Posterior vena cava (tissue), 2 donors: ENCODE measurements around the gene PGM1. TPM values are rescaled to one million over a fixed set of nuclear protein-coding genes. Genes with fewer than 3 reads are reported as not detected.

Experiments
- DNase-seq: peaks from one replicate; pipeline ENCODE4 v3.0.0-alpha.2; 2020; ENCODE audit warnings: low spot score
- intact Hi-C, 2 donors: fragments of 100-400 bp; cut with DNase I; formaldehyde crosslinking; loops; one replicate each; pipeline versions ENCODE4 v1.14.1 to v1.14.2; 2022 to 2023
- total RNA-seq, 2 donors: library from RNA; stranded (reverse); fragmentation: NEBNext Ultra II Directional; extraction: Animal tissue kit (Norgen Biotek cat#: 25700); gene quantifications; one replicate each; pipeline ENCODE4 v1.2.1, GENCODE V29; 2021
- donor health status: DM: yes; HTN: yes; CAD: no.
- donor health status: DM: yes; HTN: yes; CAD: no.

PGM1 gene
- total RNA-seq, 2 donors from 2014 or later = 36.0 to 48.5 TPM

DNA sequence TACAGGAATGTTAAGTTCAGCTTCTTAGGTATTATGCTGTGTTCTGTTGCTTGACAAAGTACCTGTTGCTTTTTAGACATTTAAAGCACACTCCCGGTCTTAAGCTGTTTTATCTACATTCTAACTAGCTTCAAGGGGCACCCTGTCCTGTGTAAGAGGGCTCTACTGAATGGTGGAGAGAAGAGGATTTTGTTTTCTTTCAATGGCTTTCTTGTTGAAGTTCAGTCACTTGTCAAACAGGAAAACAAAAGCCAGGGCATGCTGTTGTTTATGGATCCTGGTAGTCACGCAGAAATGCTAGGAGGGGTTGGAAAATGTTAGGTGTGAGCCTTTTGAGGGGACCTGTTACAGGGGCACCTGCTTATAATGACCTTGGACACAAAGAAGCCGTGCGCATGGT, 30.7 kb downstream of the PGM1 start:
- no peak for DNase-seq
- intact Hi-C loops = no loop called here

GRCh38 chr1:63624911-63625310, 31.7 kb downstream of the PGM1 start:
- no peak for DNase-seq
- intact Hi-C loops = no loop called here

DNA sequence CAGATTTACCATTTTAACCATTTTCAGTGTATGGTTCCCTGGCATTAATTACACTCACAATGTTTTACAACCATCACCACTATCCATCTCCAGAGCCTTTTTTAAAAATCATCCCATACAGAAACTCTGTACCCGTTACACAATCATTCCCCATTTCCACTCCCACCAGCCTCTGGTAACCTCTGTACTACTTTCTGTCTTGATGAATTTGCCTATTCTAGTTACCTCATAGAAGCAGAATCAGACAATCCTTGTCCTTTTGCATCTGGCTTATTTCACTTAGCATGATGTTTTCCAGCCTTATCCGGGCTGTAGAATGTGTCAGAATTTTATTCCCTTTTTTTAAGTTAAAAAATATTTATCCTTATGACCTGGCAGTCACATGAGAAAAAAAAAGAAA, 33.0 kb downstream of the PGM1 start:
- DNase-seq = no peak
- intact Hi-C loops = no loop called here

DNA sequence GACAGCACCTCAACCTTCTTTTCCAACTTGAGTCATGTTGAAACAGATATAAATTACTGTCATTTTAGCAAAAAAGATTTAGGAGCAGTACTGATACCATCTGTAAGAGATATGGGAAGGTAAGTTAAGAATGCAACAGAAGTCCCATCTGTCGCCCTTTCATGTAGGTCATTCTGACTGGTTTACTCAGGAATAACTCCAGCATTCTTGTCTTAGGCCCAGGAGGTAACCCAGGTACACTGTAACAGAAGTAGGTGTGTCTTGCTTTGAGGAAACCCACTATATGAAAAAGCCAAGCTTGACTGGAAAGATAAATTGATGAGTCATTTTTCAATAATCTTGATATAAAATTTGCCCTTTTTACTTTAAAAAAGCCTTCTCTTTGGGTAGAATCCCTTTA, 35.4 kb downstream of the PGM1 start:
- no peak for DNase-seq
- intact Hi-C loops = no loop called here

- no peak for DNase-seq
- intact Hi-C loops = no loop called here
Measured at GRCh38 chr1:63630238-63630637, 37.0 kb downstream of the PGM1 start.

DNA sequence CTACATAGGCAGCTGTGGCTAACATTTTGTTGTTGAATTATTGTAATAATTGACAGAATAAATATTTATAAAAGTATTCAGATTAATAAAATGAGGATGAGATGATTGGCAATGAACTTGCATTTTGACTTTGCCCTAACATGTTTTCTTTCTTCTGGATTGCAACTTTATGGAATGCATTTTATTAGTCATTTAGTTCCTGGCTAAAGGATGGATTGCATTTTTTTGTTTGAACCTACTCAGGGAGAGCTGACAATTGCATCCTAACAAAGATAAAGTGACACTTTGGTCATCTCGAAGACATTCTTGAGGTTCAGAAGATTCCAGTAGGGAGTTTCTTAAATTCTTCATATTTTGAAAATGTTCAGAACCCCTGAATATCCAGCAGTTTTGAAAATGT, 37.5 kb downstream of the PGM1 start:
- DNase-seq = no peak
- intact Hi-C loops = no loop called here

GRCh38 chr1:63632110-63632509, 38.9 kb downstream of the PGM1 start:
- intact Hi-C loops = no loop called here
- no peak for DNase-seq

DNA sequence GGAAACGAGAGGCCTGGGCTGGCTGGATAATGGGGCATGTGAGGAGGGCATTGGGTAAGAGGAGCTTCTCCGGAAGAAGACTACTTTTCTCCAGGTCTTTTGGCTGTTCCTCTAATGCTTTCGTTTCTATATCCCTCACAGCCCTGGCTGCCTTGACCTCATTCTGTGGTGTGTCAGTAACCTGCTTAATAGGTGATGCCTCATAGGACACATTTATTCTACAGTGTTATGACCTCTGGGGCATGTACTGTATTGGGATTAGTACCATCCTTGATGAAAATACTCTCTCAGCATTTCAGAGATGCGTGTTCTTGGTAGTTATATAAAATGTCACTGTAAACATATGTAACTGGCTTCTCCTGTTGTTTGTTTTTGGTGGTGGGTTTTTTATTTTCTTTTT, 40.1 kb downstream of the PGM1 start:
- intact Hi-C loops = no loop called here

DNA sequence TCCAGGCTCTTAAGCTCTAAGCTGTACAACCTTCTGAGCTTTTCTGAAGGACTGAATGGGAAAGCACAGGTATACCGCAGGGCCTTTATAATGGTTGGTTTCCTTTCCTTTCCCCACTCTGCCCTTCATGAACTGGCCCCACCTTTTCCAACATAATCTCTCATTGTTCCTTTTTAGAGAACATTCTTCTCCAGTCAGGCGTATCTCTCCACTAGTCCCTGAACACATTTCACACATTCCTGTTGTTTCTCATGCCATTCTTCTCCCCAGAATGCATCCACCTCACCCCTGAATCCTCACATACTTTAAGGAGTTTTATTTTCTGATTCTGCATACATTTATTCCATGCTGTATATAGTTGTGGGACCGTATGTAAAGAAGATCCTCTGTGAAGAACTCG, 41.3 kb downstream of the PGM1 start:
- DNase-seq = no peak

More for the DNA sequence above, 40.1 kb downstream of the PGM1 start:
- DNase-seq = no peak

GRCh38 chr1:63635681-63636080, 42.5 kb downstream of the PGM1 start:
- DNase-seq = no peak
- intact Hi-C loops = no loop called here

More for the DNA sequence above, 41.3 kb downstream of the PGM1 start:
- intact Hi-C loops = no loop called here

DNA sequence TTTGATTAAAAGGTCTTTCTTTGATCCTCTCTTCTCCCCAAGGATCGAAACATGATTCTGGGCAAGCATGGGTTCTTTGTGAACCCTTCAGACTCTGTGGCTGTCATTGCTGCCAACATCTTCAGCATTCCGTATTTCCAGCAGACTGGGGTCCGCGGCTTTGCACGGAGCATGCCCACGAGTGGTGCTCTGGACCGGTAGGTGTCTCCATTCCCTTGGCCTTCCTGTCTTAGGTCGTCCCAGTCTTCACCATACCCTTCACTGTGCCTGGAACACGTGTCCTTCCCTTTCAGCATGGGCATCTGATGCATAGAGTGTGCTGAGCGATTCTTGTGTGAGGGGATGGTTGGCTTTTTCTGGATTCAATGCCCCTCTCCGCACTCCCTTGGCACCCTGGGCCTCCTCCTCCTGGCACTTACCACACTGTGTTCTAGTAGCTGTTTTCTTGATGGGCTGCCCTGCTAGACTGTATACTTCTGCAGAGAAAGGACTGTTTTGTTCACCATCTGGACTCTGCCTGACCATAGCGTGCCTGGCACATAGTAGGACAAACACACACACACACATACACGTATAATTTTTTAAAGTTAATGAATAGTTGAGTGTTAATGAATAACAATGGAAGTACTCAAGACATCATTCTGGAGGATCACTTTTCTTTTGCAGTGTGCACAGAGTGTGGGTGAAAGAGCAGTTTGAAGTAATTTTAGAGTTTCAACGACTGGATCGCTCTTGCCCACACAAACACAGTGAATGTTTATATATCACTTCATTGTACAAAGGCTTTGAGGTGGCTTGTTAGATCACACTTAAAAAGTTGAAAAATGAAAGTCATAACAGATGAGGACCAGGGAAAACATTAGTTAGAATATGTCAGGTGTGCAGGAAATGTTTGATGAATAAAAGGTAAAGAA, 43.2 kb downstream of the PGM1 start:
- intact Hi-C loops = no loop called here
- no peak for DNase-seq

DNA sequence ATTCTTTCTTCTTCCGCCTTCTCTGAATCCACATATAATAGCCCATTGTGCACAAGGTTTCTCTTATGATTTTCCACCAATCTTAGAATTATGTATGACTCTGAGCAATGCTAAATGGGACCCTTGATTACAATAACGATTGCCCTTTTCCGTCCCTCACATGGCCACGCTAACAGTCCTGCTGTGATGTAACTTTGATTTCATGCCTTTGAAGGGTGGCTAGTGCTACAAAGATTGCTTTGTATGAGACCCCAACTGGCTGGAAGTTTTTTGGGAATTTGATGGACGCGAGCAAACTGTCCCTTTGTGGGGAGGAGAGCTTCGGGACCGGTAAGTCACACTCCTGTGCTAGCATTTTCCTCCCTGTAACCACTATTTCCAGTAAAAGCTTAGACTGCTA, 45.3 kb downstream of the PGM1 start:
- intact Hi-C loops = no loop called here
- DNase-seq = no peak

GRCh38 chr1:63638875-63639274, 45.7 kb downstream of the PGM1 start:
- DNase-seq = no peak
- intact Hi-C loops = no loop called here

GRCh38 chr1:63640633-63641567, 47.7 kb downstream of the PGM1 start:
- intact Hi-C loops = no loop called here
- no peak for DNase-seq

- intact Hi-C loops = no loop called here
- DNase-seq = no peak
Measured at GRCh38 chr1:63641615-63642014, 48.4 kb downstream of the PGM1 start.

- intact Hi-C loops = no loop called here
- no peak for DNase-seq
Measured at GRCh38 chr1:63642901-63643300, 49.7 kb downstream of the PGM1 start.

DNA sequence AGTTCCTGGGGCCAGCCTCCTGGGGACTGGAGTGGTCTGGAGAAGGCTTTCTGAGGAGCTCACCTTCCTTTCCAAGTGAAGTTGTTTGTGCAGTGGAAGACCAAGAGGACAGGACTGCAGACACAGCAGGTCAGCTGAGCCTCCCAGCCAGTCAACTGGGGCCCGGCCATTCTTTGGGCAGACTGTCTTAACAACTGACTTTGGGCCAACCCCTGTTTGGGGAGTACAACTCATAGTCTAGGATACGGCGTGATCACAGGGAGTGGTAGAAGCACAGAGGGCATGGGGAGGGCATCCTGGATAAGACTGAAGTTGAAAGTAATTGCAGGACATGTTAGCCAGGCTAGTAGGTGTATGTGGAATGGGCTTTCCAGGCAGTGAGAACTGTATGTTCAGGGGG, 50.3 kb downstream of the PGM1 start:
- no peak for DNase-seq
- intact Hi-C loops = no loop called here

DNA sequence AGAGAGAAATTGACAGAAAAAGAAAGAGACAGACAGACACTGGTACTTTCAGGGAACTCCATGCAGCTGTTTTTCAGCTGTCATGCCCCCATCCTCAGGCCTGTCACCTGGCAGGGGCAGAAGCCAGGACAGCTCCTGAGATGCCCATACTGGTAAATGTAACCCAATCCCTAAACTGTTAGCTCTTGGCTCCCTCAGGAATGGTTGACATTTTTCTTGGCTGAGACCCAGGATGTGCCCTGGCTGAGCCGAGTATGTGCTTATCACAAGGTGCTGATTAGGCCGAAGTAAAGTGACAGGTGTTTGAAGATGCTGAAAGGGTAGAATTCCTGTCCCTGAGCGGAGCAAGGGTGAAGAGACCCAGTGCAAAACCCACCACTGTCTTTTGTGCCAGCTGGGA, 50.7 kb downstream of the PGM1 start:
- no peak for DNase-seq
- intact Hi-C loops = no loop called here

DNA sequence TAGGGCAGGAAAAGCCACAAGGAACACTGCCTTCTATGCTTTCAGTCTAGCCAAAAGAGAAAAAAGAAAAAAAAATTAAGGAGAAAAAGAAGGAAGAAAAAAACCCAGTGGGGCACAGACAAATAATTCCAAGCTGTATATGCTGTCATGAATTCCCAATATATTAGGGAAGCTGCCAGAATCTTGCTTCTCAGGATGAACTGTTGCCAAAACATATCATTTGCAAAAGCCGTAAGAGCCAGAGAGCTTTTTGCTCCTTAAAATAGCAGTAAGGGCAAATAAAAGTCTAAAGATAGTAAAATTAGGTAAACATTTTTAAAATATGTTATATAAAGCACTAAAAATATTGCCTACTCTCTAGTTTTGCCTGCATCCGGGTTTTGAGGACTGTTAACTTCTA, 52.1 kb downstream of the PGM1 start:
- intact Hi-C loops = no loop called here
- DNase-seq = no peak

DNA sequence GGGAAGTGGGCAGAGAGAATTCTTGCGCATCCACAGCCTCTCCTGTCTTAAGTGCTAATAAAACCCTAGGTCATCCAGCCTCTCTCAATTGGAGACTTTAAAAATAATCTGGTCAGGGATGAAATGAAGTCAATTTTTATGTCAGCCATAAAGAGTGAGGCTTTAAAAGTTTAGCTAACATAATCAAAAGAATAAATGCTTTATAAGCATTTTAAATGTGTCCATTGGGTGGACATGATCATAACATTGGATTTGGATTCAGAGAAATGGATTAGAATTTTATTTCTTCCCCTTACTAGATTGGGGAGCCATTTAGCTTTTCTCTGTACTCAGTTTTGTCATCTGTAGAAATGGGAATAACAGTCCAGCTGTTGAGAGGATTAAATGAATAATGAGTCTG, 55.5 kb downstream of the PGM1 start:
- no peak for DNase-seq
- intact Hi-C loops = no loop called here
